Fibroblast of skin of scalp (primary cell): ENCODE measurements around the gene MGMT.

ENCODE experiments used
- DNase-seq: peaks from one replicate; pipeline ENCODE4 v3.0.0-alpha.2; 2013

MGMT gene

GRCh38 chr10:129778571-129778970 is 311.5 kb downstream of the MGMT start:
- DNase-seq = no peak

DNA sequence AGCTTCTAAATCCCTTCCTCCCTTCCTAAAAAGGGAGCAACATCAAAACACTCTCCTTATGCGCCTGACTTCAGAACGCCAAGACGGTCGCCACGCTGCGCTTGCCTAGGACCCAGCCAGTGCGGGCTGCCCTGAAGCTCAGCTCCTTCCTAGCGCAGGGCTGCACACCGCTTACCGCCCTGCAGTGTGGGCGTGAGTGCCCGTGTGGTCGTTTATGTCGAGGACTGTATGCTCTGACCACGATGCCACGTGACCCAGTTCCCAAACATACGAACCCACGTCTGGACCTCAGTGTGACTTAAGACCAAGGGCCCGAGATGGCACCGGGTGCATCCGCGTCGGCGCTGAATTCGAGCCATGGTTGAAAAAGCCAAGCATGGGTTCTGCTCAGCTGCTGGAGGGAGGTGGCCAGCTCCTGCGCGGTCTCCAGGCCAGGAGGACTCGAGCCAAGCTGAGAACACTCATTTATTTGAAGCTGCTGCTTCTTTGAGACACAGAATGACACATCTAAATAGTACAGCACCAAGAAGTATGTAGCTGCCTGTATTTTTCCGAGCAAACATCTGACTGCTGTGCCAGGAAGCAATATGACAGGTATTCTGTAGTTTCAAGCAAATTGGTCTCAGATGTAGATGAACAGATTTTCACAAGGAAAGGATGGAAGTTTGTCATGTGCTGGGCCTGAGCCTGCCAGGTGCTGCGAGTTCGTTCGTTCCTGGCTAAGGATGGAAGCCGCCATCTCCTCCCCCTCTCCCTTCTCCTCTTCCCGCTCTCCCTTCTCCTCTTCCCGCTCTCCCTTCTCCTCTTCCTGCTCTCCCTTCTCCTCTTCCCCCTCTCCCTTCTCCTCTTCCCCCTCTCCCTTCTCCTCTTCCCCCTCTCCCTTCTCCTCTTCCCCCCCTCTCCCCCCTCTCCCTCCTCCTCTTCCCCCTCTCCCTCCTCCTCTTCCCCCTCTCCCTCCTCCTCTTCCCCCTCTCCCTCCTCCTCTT is 312.4 kb downstream of the MGMT start:
- no peak for DNase-seq

DNA sequence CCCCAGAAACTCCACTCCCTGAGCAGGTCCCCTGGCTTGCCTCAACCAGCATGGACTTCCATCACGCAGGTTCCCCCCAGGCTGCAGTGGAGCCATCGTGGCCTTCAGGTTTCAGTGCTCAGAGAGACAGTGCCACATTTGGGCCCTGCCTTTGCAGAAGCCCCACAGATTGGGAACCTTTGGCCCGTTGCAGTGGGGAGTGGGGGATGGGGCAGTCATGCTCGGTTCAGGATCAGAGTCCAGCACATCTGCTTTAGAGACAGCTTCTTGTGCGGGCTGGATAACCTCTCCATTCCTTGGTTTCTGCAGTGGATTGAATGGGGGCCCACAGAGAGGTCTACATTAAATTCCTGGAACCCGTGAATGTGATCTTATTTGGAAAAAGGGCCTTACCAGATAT is 313.2 kb downstream of the MGMT start:
- no peak for DNase-seq

- no peak for DNase-seq
These were observed 314.1 kb downstream of the MGMT start for GRCh38 chr10:129780901-129781795.

- DNase-seq = no peak
These were observed 317.2 kb downstream of the MGMT start for GRCh38 chr10:129784291-129784690.

DNA sequence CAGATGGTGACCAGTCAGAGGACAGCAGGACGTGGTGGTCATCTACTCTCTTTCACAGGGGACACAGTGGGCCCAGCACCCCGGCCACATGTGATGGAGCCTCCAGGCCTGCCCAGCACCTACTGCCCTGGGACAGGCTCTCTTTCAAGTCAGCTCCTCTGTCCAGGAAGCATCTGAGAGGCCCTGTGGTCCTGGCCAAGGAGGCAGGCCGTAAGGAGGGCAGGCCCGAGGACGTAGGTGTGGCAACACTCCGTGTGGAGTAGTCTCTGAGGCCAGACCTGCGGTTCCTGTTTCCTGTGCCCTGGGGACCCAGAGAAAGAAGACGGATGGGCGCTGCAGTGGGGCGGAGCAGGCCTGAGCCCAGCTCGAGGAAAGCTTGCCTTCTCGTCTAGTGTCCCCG is 317.9 kb downstream of the MGMT start:
- DNase-seq = no peak

GRCh38 chr10:129785536-129785981 is 318.5 kb downstream of the MGMT start:
- no peak for DNase-seq

- no peak for DNase-seq
These were observed 319.2 kb downstream of the MGMT start for GRCh38 chr10:129786216-129786615.

DNA sequence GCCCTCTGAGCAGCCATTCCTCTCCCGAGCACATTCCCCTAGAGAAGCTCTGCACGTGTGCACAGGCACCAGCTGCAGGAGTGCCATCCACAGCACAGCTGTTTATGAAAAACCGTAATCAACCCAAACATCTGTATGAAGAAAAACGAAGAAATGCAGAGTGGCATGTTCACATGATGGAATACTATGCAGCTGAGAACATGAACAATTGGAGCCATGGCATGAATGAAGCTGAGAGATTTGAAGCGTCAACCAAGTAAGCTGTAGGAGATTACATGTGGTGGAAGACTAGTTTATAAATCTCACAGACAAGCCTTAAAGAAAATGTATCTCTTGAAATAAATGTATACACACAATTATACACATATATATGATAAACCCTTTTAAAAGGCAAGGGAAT is 320.5 kb downstream of the MGMT start:
- no peak for DNase-seq

DNA sequence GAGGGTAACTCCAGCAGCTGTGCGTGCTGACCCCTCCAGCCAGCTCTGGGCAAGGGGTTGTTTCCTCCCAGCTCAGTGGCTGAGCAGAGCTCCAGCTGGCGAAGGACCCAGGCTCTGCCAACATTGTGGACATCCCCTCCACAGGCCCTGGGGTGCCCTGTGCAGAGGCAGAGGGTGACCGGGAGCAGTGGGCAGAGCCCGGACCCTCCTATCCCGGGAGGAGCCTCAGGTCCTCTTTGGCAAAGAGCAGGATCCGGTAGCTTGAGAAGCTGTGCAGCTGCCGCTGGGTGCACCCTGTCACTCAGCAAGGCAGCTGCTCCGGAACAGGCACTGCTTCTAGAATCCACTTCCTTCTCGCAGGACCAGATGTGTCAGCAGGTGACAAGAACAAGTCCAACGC is 321.2 kb downstream of the MGMT start:
- DNase-seq = no peak

DNA sequence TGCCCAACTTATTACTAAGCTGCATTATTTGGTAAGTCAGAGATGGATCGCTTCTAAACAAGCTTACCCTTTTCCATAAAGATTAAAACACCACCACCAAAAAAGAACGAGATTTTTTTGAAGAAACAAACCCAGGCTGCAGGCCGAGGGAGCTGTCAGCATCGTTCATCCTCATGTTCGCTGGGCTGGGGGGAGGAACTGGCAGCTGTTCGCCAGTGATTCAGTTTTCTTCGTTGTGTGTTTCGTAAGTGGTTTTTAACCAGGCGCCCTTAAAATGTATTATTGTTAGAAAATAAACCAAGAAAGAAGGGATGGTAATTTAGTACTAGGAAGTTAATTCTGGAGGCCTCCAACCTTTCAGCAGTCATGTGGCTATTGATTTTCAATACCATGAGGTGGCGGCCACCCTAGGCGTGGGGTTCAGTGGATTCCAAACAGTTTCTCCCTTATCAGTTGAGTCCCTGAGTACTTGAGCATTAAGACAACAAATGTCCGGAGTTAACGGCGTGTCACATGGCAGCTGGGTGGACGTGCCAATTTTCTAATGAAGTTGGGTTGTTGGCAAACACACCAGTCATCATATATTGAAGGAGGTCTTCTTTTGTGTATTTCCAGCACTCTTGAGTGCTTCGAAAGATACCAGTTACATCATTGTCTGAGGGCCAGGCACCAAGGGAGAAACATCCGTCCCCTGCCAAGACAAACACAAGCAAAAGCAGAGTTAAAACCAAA is 323.8 kb downstream of the MGMT start:
- no peak for DNase-seq

DNA sequence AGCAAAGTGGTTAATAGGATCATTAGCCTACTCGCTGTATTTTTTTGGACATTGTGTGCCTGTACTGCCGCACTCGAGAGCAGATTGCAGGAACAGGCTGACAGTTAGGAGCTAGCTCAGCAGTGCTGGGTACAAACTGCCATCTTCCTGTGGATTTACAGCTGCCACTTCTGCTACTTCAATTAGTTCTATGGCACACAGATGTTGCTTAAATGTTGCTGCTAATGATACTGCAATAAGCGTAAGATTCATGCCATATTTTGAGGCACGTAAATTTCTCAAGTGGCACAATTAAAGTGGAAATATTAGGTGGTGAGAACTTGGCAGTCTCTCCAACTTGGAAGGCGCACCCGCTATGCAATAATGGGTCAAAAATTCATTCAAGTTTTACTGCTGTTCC is 325.1 kb downstream of the MGMT start:
- no peak for DNase-seq

GRCh38 chr10:129792864-129793263 is 325.8 kb downstream of the MGMT start:
- no peak for DNase-seq

- no peak for DNase-seq
These were observed 326.4 kb downstream of the MGMT start for GRCh38 chr10:129793479-129793878.

- no peak for DNase-seq
These were observed 327.0 kb downstream of the MGMT start for GRCh38 chr10:129793996-129794395.

DNA sequence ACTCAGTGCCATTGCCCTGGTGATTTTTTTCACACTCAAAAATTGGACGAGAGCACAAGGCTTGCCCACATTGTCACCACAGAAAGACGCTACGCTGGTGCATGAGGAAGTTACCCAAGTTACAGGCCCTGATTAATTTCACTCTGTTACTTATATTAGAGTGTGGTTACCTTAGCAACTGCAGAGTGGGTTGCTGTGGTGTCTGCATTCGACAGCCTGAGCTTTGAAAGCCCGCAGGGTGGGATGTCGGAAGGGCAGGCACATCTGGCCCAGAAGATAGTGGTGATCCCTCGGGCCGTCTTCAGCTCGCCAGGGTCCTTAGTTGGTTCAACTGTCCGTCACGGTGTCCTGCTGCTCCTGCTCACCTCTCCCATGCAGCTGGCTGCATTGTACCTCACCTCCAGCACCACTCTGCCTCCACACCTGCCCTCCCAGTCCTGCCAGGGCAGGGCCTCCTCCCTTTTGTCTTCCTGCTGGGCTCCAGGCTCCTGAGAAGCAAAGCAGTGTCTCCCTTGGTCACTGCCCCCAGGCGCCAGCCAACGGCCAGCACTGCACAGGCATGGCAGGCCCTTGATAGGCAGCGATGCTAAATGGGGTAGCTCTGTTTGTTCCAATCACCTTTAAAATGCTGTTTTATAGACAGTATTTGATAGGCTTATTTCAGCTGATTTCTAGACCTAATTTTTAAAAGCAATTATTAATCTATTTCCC is 329.8 kb downstream of the MGMT start:
- no peak for DNase-seq

- DNase-seq = no peak
These were observed 332.9 kb downstream of the MGMT start for GRCh38 chr10:129799942-129800341.

DNA sequence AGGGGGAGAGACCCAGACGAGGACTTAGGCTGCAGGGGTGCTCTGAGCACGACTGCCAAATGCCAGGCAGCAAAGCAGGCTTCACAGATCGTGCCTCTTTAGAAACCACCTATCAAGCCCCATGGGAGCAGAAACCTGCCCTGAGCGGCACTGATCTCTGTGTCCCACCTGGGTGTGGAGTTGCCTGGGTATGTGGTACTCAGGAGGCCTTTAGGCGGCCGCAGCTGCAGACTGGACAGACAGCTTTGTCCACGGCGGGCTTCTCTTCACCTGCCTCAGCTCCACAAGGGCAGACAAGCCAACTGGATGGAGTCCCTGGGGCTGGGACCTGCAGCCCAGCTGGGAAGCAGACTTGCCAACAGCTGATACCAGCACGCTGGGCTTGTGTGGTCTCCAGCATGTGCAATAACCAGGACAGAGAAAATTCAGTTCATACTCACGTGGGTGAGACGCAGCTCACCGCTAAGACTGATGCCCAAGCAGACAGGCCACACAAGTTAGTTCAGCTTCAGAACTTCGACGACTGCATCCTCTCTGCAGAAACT is 333.8 kb downstream of the MGMT start:
- DNase-seq = no peak

DNA sequence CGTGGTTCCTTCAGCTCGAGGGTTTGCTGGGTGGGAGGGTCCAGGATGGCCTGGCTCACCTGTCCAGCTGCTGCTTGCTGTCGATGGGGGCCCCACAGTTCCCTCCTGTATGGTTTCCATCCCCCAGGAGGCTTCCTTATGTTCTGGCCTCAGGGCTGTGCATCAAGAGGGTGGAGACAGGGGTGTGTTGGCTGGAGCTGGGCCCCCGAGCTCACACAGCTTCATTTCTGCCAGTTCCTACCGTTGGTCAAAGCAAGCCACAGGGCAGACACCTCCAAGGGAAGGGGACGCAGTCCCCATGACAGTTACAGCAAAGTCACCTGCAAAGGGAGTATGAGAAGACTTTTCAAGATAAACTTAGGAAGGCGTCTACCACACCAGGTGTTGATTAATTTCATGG is 340.2 kb downstream of the MGMT start:
- no peak for DNase-seq

DNA sequence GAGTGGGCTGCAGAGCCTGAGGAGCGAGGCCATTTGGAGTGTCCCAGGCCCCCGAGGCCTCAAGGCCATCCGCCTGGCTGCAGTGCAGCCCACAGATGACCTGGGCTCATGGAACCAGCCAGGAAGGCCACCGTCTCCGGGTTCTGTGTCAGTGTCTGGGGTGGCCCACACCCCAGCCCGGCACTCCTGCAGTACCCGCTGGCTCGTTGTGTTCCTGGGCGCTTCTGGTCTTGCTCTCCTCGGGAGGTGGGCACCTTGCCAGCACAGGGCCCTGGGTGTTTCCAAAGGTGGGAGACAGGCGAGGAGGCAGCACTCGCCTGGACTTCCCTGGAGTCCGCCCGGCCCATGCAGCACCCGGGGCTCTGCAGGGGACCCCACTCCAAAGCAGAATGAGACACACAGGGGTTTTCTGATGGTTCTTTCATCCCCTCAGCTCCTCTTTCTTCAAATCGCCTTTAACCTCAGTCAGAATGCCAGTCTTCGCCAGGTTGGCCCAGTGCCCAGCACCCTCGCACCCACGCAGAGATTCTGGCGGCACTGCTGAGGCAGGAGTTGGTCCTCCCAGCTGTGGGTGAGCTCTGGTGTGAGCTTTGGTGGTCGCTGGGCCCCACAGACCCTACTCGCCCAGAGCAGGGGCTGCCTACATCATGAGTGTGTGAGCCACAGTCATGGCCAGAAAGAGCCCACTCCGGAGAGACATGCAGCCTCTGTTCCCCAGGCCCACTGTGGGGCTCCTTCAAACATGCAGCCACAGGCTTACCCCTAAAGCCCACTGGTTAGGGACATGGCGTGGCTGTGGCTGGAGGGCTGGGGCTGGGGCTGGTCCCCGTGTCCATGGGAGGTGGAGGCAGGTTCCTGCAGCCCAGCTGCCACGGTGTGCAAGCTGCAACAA is 341.3 kb downstream of the MGMT start:
- no peak for DNase-seq

GRCh38 chr10:129809431-129809830 is 342.4 kb downstream of the MGMT start:
- DNase-seq = no peak
